Muscle layer of colon (tissue), 2 donors: ENCODE measurements around the gene LYPD3.

Source experiments
- H3K27ac ChIP-seq: one replicate; pipeline ENCODE4 v1.7.0; 2013; ENCODE audit warnings: low read depth, mild to moderate bottlenecking, low read length, moderate library complexity
- H3K27me3 ChIP-seq, 2 donors: one replicate each; pipeline ENCODE4 v1.7.0; 2013; ENCODE audit warnings: low read length in 2 of 2, mild to moderate bottlenecking in 2 of 2; ENCODE audit not compliant: insufficient read depth in 2 of 2, control insufficient read depth in 1 of 2
- H3K36me3 ChIP-seq: one replicate; pipeline ENCODE4 v1.7.0; 2013; ENCODE audit warnings: mild to moderate bottlenecking, low read length; ENCODE audit not compliant: insufficient read depth
- H3K4me1 ChIP-seq: one replicate; pipeline ENCODE4 v1.7.0; 2013; ENCODE audit warnings: mild to moderate bottlenecking, low read length; ENCODE audit not compliant: insufficient read depth
- H3K4me3 ChIP-seq, 2 donors: one replicate each; pipeline ENCODE4 v1.7.0; 2013; ENCODE audit warnings: low read length in 2 of 2, low read depth in 1 of 2, mild to moderate bottlenecking in 1 of 2, moderate library complexity in 1 of 2
- H3K9ac ChIP-seq: one replicate; pipeline ENCODE4 v1.7.0; 2013; ENCODE audit warnings: low read length
- H3K9me3 ChIP-seq: one replicate; pipeline ENCODE4 v1.7.0; 2013; ENCODE audit warnings: mild to moderate bottlenecking, low read length
- donor health status: abdominal sarcoma.
- donor health status: Adenocarcinoma of cecum.

LYPD3 gene

GRCh38 chr19:43501661-43502418 is 36.4 kb upstream of the LYPD3 start:
- Histone ChIP-seq H3K4me3 (no peak overlapping the region), H3K9ac (no peak overlapping the region), H3K4me1 (peaks cover 19% of the 10 kb centered on the region), H3K36me3 (peaks cover 10% of the 10 kb centered on the region), H3K9me3 (no peaks in the 10 kb centered on the region), H3K27me3 (no peaks in the 10 kb centered on the region), H3K27ac (no peak overlapping the region)

DNA sequence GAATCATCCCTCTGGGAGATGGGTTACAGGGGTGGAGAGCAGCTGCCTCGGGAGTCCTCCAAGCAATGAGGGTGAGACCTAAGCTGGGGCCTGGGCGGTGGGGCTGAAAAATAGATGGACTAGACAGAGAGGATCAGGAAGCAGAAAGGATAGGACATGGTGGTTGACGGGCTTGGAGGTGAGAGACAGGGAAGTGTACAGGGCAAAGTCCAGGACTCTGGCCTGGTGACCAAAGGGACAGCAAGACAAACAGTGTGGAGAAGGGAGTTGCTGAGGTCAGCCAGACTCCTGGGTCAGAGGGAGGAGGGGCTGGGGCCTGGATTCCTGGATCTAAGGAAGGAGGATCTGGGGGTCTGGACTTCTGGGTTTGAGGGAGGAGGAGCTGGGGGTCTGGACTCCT is 33.6 kb upstream of the LYPD3 start:
- Histone ChIP-seq H3K9ac (no peak overlapping the region), H3K4me3 (no peak overlapping the region), H3K27me3 (no peaks in the 10 kb centered on the region), H3K27ac (no peak overlapping the region), H3K9me3 (no peaks in the 10 kb centered on the region), H3K4me1 (peaks cover 19% of the 10 kb centered on the region), H3K36me3 (peaks cover 18% of the 10 kb centered on the region)

GRCh38 chr19:43498233-43498842 is 32.9 kb upstream of the LYPD3 start:
- peaks cover 18% of the 10 kb centered on the region for H3K36me3 ChIP-seq
- H3K27ac ChIP-seq, result no peak overlapping the region
- H3K9ac ChIP-seq, result no peak overlapping the region
- no peak overlapping the region for H3K4me3 ChIP-seq
- H3K9me3 ChIP-seq, result no peaks in the 10 kb centered on the region
- no peaks in the 10 kb centered on the region for H3K27me3 ChIP-seq
- H3K4me1 ChIP-seq, result peaks cover 19% of the 10 kb centered on the region

DNA sequence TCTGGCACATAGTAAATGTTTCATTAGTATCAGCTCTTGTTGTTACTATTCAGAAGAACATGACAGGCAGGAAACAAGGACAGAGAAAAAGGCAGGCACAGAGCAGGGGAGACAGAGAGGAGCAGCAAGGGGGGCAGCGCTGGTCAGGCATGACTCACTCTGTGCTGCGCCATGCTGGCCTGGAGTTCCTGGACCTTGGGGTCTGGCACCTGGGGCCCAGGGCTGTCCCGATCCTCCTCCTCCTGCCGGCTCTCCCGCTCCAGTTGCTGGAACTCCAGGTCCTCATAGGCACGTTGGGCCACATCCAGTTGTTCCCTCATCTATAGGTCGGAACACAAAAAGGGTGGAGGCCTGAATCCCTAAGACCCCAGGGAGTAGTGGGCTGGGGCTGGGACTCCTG is 31.6 kb upstream of the LYPD3 start:
- no peaks in the 10 kb centered on the region for H3K9me3 ChIP-seq
- no peak overlapping the region for H3K9ac ChIP-seq
- H3K36me3 ChIP-seq, result peaks cover 18% of the 10 kb centered on the region
- H3K27me3 ChIP-seq, result no peaks in the 10 kb centered on the region
- no peak overlapping the region for H3K4me3 ChIP-seq
- peaks cover 10% of the 10 kb centered on the region for H3K4me1 ChIP-seq
- no peak overlapping the region for H3K27ac ChIP-seq

DNA sequence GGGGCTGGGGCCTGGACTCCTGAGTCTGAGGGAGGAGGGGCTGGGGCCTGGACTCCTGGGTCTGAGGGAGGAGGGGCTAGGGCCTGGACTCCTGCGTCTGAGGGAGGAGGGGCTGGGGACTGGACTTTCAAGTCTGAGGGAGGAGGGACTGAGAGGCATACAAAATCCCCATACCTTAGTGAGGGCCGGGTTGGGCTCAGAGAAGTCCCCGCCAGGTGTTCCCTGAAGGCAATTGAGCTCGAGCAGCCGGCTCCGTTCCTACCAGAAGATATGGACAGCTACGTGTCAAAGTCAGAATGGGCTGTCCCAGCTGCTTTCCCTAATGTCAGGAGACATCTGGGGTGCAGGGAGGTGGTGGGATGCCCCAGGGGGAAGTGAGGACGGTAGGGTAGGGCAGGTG is 29.7 kb upstream of the LYPD3 start:
- H3K4me3 ChIP-seq, result no peak overlapping the region
- H3K9ac ChIP-seq, result no peak overlapping the region
- H3K9me3 ChIP-seq, result no peaks in the 10 kb centered on the region
- H3K27ac ChIP-seq, result no peak overlapping the region
- H3K27me3 ChIP-seq, result no peaks in the 10 kb centered on the region
- H3K36me3 ChIP-seq, result peaks cover 18% of the 10 kb centered on the region
- peaks cover 10% of the 10 kb centered on the region for H3K4me1 ChIP-seq

- H3K9ac ChIP-seq, result no peak overlapping the region
- H3K9me3 ChIP-seq, result no peaks in the 10 kb centered on the region
- H3K27me3 ChIP-seq, result no peaks in the 10 kb centered on the region
- no peak overlapping the region for H3K4me3 ChIP-seq
- H3K4me1 ChIP-seq, result no peaks in the 10 kb centered on the region
- H3K36me3 ChIP-seq, result peaks cover 5% of the 10 kb centered on the region
- H3K27ac ChIP-seq, result no peak overlapping the region
Observed at GRCh38 chr19:43490759-43491158, 25.4 kb upstream of the LYPD3 start.

DNA sequence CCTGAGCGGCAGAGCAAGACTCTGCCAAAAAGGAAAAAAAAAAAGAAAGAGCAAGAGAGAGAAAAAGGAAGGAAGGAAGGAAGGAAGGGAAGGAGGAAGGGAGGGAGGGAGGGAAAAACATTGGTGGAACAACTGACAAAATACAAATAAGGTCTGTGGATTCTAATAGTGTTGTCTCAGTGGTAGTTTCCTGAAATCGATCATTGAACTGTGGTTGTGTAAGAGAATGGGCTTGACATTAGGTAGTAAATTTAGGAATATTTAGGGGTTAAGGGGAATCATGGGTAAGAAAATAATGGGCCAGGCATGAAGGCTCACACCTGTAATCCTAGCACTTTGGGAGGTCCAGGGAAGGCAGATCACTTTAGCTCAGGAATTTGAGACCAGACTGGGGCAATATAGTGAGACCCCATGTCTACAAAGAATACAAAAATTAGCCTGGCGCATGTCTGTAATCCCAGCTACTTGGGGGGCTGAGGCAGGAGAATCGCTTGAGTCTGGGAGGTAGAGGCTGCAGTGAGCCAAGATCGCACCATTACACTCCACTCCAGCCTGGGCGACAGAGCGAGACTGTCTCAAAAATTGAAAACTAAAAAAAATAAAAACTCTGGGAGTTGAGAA is 24.7 kb upstream of the LYPD3 start:
- H3K27me3 ChIP-seq, result no peaks in the 10 kb centered on the region
- H3K36me3 ChIP-seq, result no peaks in the 10 kb centered on the region
- H3K9me3 ChIP-seq, result no peaks in the 10 kb centered on the region
- H3K27ac ChIP-seq, result no peak overlapping the region
- no peak overlapping the region for H3K9ac ChIP-seq
- H3K4me1 ChIP-seq, result no peaks in the 10 kb centered on the region
- H3K4me3 ChIP-seq, result no peak overlapping the region

DNA sequence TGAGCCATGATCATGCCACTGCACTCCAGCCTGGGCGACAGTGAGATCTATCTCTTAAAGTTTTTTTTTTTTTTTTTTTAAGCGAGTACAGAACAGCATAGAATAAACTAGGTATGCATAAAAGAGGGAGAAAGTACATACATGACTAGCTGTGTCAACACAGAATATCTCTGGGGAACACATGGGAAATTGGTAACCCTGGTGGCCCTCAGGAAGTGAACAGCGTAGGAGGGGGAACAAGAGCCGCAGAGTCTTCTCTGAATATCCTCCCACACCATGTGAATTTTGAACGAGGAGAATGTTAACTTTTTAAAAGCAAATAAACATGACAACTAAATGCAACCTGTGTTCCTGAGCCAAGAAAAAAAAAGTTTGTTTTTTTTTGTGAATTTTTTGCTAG is 23.9 kb upstream of the LYPD3 start:
- Histone ChIP-seq H3K9me3 (no peaks in the 10 kb centered on the region), H3K36me3 (no peaks in the 10 kb centered on the region), H3K4me1 (no peaks in the 10 kb centered on the region), H3K4me3 (no peak overlapping the region), H3K27me3 (no peaks in the 10 kb centered on the region), H3K27ac (no peak overlapping the region), H3K9ac (no peak overlapping the region)

DNA sequence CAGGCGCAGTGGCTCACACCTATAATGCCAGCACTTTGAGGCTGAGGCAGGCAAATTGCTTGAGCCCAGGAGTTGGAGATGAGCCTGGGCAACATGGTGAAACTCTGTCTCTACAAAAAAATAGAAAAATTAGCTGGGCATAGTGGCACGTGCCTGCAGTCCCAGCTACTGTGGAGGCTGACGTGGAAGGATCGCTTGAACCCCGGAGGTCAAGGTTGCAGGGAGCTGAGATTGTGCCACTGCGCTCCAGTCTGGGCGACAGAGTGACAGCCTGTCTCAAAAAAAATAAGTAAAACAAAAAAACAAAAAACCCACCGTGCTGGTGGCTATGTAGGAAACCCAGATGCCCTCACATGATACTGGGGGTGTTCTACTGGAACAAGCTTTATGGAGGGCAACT is 22.8 kb upstream of the LYPD3 start:
- H3K4me1 ChIP-seq, result no peaks in the 10 kb centered on the region
- no peak overlapping the region for H3K4me3 ChIP-seq
- no peak overlapping the region for H3K27ac ChIP-seq
- H3K36me3 ChIP-seq, result no peaks in the 10 kb centered on the region
- no peaks in the 10 kb centered on the region for H3K9me3 ChIP-seq
- no peak overlapping the region for H3K9ac ChIP-seq
- H3K27me3 ChIP-seq, result no peaks in the 10 kb centered on the region

DNA sequence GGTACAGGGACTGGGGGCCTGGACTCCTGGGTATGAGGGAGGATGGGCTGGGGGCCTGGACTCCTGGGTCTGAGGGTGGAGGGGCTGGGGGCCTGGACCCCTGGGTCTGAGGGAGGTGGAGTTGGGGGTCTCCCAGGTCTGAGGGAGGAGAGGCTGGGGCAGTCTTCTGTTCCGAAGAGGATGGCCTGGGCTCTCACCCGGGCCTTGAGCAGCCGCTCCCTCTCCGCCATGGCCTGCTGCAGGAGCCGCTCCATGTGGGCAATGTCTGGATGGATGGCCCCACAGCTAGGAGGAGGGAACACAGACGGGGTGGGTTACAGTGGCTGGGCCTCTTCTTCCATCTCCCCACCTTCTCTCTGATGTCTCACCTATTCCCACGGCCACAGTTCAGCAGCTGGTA is 21.0 kb upstream of the LYPD3 start:
- Histone ChIP-seq H3K36me3 (no peaks in the 10 kb centered on the region), H3K4me3 (no peak overlapping the region), H3K9me3 (no peaks in the 10 kb centered on the region), H3K27me3 (no peaks in the 10 kb centered on the region), H3K4me1 (no peaks in the 10 kb centered on the region), H3K27ac (no peak overlapping the region), H3K9ac (no peak overlapping the region)

DNA sequence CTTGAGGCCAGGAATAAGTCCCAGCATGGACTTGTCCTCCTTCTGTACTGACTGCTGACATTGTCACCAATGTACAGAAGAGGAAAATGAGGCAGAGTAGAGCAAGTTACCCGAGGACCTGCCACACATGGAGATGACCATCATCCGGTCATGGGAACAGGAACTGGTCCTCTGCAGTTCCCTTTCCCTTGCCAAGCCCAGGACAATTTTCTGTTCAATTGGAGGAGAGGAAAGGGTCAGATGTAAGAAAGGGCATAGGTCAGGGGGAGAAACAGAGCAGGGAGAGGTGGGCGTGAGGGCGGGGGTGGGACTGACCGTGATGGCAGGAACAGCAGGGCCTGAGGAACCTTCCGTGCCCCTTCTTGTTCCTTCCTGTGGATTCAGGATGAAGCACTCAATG is 20.5 kb upstream of the LYPD3 start:
- Histone ChIP-seq H3K27ac (no peak overlapping the region), H3K36me3 (no peaks in the 10 kb centered on the region), H3K4me1 (no peaks in the 10 kb centered on the region), H3K4me3 (no peak overlapping the region), H3K9ac (no peak overlapping the region), H3K9me3 (no peaks in the 10 kb centered on the region), H3K27me3 (no peaks in the 10 kb centered on the region)

- no peaks in the 10 kb centered on the region for H3K36me3 ChIP-seq
- no peaks in the 10 kb centered on the region for H3K27me3 ChIP-seq
- no peaks in the 10 kb centered on the region for H3K4me1 ChIP-seq
- H3K4me3 ChIP-seq, result no peak overlapping the region
- no peaks in the 10 kb centered on the region for H3K9me3 ChIP-seq
- H3K9ac ChIP-seq, result no peak overlapping the region
- H3K27ac ChIP-seq, result no peak overlapping the region
Observed at GRCh38 chr19:43483281-43483680, 17.9 kb upstream of the LYPD3 start.
